SK-N-SH (cell line): ENCODE results near the gene TMEM116. TPM values are rescaled to one million over a fixed set of nuclear protein-coding genes. Genes with fewer than 3 reads are reported as not detected.

Experiments used
- CTCF ChIA-PET: fragments of 300-600, 350-600 bp; formaldehyde crosslinking; extraction: SDS; loops from one replicate; lab custom pipeline; 2021; lab: Yijun Ruan, JAX
- POLR2A ChIA-PET: fragments of 350-600 bp; sonication (Branson Sonifier 250); formaldehyde crosslinking; extraction: SDS; loops from one replicate; lab custom pipeline; 2020; ENCODE audit warnings: antibody characterized with exemption, inconsistent platforms; lab: Yijun Ruan, JAX
- DNase-seq: peaks from one replicate; pipeline ENCODE4 v3.0.0; 2012
- H2AFZ ChIP-seq: fragments of 200-600 bp; sonication (generic); 2 replicates; pipeline ENCODE4 v1.8.1; 2016; ENCODE audit warnings: antibody characterized with exemption, mild to moderate bottlenecking, low read depth
- H3F3A ChIP-seq: fragments of 200-600 bp; sonication (generic); replicated peaks from 2 replicates; pipeline ENCODE3; 2016; ENCODE audit warnings: antibody characterized with exemption, mild to moderate bottlenecking; ENCODE audit not compliant: insufficient read depth
- H3K27ac ChIP-seq, 2 experiments: fragments of 200-500 bp in 1 of 2; fragments of 200-600 bp in 1 of 2; sonication (Bioruptor generic) in 1 of 2; sonication (generic), shearing (Covaris generic) in 1 of 2; 2 replicates each; pipeline versions ENCODE4 v1.5.1 to v1.6.1; 2014 to 2016; ENCODE audit warnings: low read depth in 2 of 2, inconsistent platforms in 1 of 2, low read length in 1 of 2, mild to moderate bottlenecking in 1 of 2, mixed read lengths in 1 of 2
- H3K27me3 ChIP-seq: fragments of 200-600 bp; sonication (generic), shearing (Covaris generic); 2 replicates; pipeline ENCODE4 v1.6.1; 2016; ENCODE audit warnings: mixed run types; ENCODE audit not compliant: insufficient read depth
- H3K36me3 ChIP-seq, 2 experiments: fragments of 200-500 bp in 1 of 2; fragments of 200-600 bp in 1 of 2; sonication (Bioruptor generic) in 1 of 2; sonication (generic) in 1 of 2; replicated peaks in 1 of 2; 2 replicates each; pipeline versions ENCODE3 to v1.5.1; 2014 to 2016; ENCODE audit warnings: low read length in 1 of 2, mild to moderate bottlenecking in 1 of 2; ENCODE audit not compliant: insufficient read depth in 2 of 2, control insufficient read depth in 1 of 2
- H3K4me1 ChIP-seq, 2 experiments: fragments of 200-500 bp in 1 of 2; fragments of 200-600 bp in 1 of 2; sonication (Bioruptor generic) in 1 of 2; sonication (generic), shearing (Covaris generic) in 1 of 2; 2 replicates each; pipeline versions ENCODE4 v1.5.1 to v1.6.1; 2014 to 2016; ENCODE audit warnings: low read depth in 1 of 2, low read length in 1 of 2, mixed run types in 1 of 2; ENCODE audit not compliant: insufficient read depth in 2 of 2, control insufficient read depth in 1 of 2
- H3K4me2 ChIP-seq: fragments of 200-600 bp; sonication (generic), shearing (Covaris generic); 2 replicates; pipeline ENCODE4 v1.6.1; 2017; ENCODE audit warnings: mixed run types
- H3K4me3 ChIP-seq, 2 experiments: fragments of 200-500 bp in 1 of 2; fragments of 200-600 bp in 1 of 2; sonication (Bioruptor generic) in 1 of 2; sonication (generic), shearing (Covaris generic) in 1 of 2; 2 replicates each; pipeline versions ENCODE4 v1.5.1 to v1.8.1; 2014 to 2016; ENCODE audit warnings: low read depth in 2 of 2, inconsistent platforms in 1 of 2, low read length in 1 of 2, mild to moderate bottlenecking in 1 of 2, mixed read lengths in 1 of 2, moderate library complexity in 1 of 2
- H3K79me2 ChIP-seq: fragments of 200-600 bp; sonication (generic); 2 replicates; pipeline ENCODE4 v1.8.1; 2017; ENCODE audit warnings: mild to moderate bottlenecking; ENCODE audit not compliant: insufficient read depth
- H3K9ac ChIP-seq: fragments of 200-600 bp; sonication (generic); 2 replicates; pipeline ENCODE4 v1.6.1; 2017; ENCODE audit warnings: mixed run types
- H3K9me2 ChIP-seq: fragments of 200-600 bp; sonication (generic); 2 replicates; pipeline ENCODE4 v1.6.1; 2017; ENCODE audit warnings: mixed run types
- H3K9me3 ChIP-seq: fragments of 200-600 bp; sonication (generic); 2 replicates; pipeline ENCODE4 v1.6.1; 2017; ENCODE audit warnings: mixed run types, mild to moderate bottlenecking, moderate library complexity
- H4K20me1 ChIP-seq: fragments of 200-600 bp; sonication (generic); 2 replicates; pipeline ENCODE4 v1.6.1; 2017; ENCODE audit warnings: mild to moderate bottlenecking, mixed run types; ENCODE audit not compliant: insufficient read depth
- CHD2 ChIP-seq: fragments of 150-350 bp; IDR thresholded peaks from 2 replicates; pipeline ENCODE4 v1.6.1; 2018; ENCODE audit warnings: low read length; ENCODE audit not compliant: partially characterized antibody
- EP300 ChIP-seq, 2 experiments: IDR thresholded peaks; 2 replicates each; pipeline versions ENCODE4 v1.4.0 to v1.6.1; 2012; ENCODE audit warnings: borderline replicate concordance in 1 of 2, low read depth in 1 of 2, low read length in 1 of 2
- FOSL2 ChIP-seq: IDR thresholded peaks from 2 replicates; pipeline ENCODE4 v1.4.0; 2012; ENCODE audit warnings: low read depth, mild to moderate bottlenecking, moderate library complexity, borderline replicate concordance
- FOXJ3 ChIP-seq: sonication (generic); formaldehyde crosslinking; IDR thresholded peaks from 2 replicates; pipeline ENCODE4 v1.5.1; 2020; ENCODE audit warnings: mild to moderate bottlenecking, missing genetic modification reagents
- GATA2 ChIP-seq: sonication (generic); formaldehyde crosslinking; IDR thresholded peaks from 2 replicates; pipeline ENCODE4 v1.5.0; 2020; ENCODE audit warnings: mild to moderate bottlenecking, missing genetic modification reagents
- JUND ChIP-seq: IDR thresholded peaks from 2 replicates; pipeline ENCODE4 v1.4.0; 2012
- MXI1 ChIP-seq: IDR thresholded peaks from 2 replicates; pipeline ENCODE4 v1.6.1; 2012; ENCODE audit warnings: mild to moderate bottlenecking, low read depth, low read length, improper control_type of control experiment
- NFIC ChIP-seq: IDR thresholded peaks from 2 replicates; pipeline ENCODE4 v1.4.0; 2012; ENCODE audit warnings: borderline replicate concordance
- NRF1 ChIP-seq: IDR thresholded peaks from 2 replicates; pipeline ENCODE4 v1.6.1; 2012; ENCODE audit warnings: low read depth, mild to moderate bottlenecking, low read length
- RFX5 ChIP-seq: IDR thresholded peaks from 2 replicates; pipeline ENCODE4 v1.6.1; 2012; ENCODE audit warnings: mild to moderate bottlenecking, improper control_type of control experiment, low read length
- RXRA ChIP-seq: IDR thresholded peaks from 2 replicates; pipeline ENCODE4 v1.4.0; 2012; ENCODE audit warnings: low read depth, mild to moderate bottlenecking, borderline replicate concordance
- SIN3A ChIP-seq: IDR thresholded peaks from 2 replicates; pipeline ENCODE4 v1.6.1; 2012; ENCODE audit warnings: low read depth, mild to moderate bottlenecking, low read length, moderate library complexity, borderline replicate concordance
- TCF12 ChIP-seq: IDR thresholded peaks from 2 replicates; pipeline ENCODE4 v1.4.0; 2012
- TEAD4 ChIP-seq: IDR thresholded peaks from 2 replicates; pipeline ENCODE4 v1.4.0; 2012; ENCODE audit warnings: mild to moderate bottlenecking, borderline replicate concordance; ENCODE audit not compliant: insufficient read depth
- YY1 ChIP-seq: IDR thresholded peaks from 2 replicates; pipeline ENCODE4 v1.4.0; 2012; ENCODE audit warnings: low read depth, mild to moderate bottlenecking
- WGBS: methylation state at CpG from one replicate; pipeline ENCODE4 v1.1.6; 2017; ENCODE audit warnings: low lambda C conversion rate; 5-methylcytosine and 5-hydroxymethylcytosine counted together
- polyA plus RNA-seq, 3 experiments: library from polyadenylated mRNA; depleted of rRNA; stranded (reverse); fragments of >200 nt; gene quantifications; 2 replicates each; pipeline ENCODE4 v1.2.3, GENCODE V29; 2012
- TF ChIP-seq, protein P1 (sequence below): fragments of 150-350 bp; IDR thresholded peaks from 2 replicates; pipeline ENCODE4 v1.6.1; 2017; ENCODE audit warnings: antibody characterized with exemption, low read length, low read depth, borderline replicate concordance
- TF ChIP-seq, protein P2 (sequence below): IDR thresholded peaks from 2 replicates; pipeline ENCODE4 v1.4.0; 2012; ENCODE audit warnings: low read depth, borderline replicate concordance
- TF ChIP-seq, protein P3 (sequence below): IDR thresholded peaks from 2 replicates; pipeline ENCODE4 v1.4.0; 2012; ENCODE audit warnings: low read depth, borderline replicate concordance

TMEM116 gene
- polyA plus RNA-seq, 1 of the 3 experiments (the other 2 are of a cell fraction) = 7.9 TPM

DNA sequence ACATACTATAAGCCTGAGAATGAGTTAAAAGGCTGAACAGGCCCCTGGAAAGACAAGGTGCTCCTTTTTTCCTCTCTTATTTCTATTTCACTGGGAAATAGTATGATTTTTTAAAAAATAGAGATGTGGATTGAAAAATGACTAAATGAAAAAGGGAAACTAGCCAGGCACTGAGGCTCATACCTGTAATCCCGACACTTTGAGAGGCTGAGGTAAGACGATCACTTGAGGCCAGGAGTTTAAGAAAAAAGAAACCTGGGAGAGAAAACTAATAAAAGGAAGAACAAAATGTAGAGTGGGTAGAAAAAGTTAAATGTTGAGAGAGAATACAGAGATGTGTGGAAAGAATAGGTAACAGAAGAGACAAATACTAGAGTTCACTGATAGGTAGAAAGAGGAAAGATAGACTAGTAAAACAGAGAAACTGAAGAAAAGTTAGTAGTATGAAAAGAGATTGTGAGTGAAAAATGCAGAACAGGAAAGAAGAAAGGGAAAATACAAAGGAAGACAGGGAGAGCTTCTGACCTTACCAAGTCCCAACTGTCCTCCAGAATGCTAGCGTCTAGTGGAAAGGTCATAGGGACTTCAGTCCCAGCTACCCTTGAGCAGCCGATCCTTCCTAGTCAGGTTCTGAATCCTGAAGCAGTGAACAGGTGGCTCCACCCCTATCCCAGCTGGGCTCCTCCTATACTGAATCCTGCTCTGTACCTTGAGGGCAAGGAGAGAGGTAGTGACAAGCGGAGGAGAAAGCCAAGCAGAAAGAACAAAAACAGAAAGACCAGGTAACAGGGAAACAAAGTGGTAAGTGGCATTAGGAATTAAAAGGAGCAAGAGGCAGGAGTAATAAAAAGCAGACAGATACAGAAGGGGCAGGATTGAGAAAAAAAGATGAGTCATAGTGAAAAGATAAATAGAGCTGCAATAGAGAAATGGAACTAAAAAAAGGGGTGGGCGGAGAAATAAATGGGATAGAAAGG is 7.3 kb downstream of the TMEM116 start:
- Histone ChIP-seq H3K9ac (no peak overlapping the region), H3K4me3 (no peak overlapping the region), H3K9me2 (no peaks in the 10 kb centered on the region), H3K36me3 (no peaks in the 10 kb centered on the region), H2AFZ (no peak overlapping the region), H3K79me2 (no peaks in the 10 kb centered on the region), H4K20me1 (no peaks in the 10 kb centered on the region), H3K4me1 (peaks cover 0 to 3% of the 10 kb centered on the region in 2 experiments; a peak in 1 of 4 replicates), H3K27ac (no peak overlapping the region)
- DNase-seq = no peak
- ChIA-PET POLR2A (no interaction called here), CTCF (no interaction called here)
- 88% methylated on average over 6 of the region's 6 CpGs for WGBS
- TF ChIP-seq SIN3A = no peak
- TF ChIP-seq GATA2 (CRISPR knock-in tag) = no peak
- no peak for TF ChIP-seq CHD2
- TF ChIP-seq NRF1 = no peak
- TF ChIP-seq FOSL2 = 0 out of 2 replicates have a peak, but pooled peaks have one; percentile 12
- TF ChIP-seq, all 33 proteins: peak for 1
- no peaks in the 10 kb centered on the region for H3K27me3 ChIP-seq
- peak overlapping the region; percentile 17; the same call in 1 of the 2 replicates for H3K4me2 ChIP-seq
- H3K9me3 ChIP-seq = no peaks in the 10 kb centered on the region
- peaks cover 3% of the 10 kb centered on the region for H3F3A ChIP-seq

DNA sequence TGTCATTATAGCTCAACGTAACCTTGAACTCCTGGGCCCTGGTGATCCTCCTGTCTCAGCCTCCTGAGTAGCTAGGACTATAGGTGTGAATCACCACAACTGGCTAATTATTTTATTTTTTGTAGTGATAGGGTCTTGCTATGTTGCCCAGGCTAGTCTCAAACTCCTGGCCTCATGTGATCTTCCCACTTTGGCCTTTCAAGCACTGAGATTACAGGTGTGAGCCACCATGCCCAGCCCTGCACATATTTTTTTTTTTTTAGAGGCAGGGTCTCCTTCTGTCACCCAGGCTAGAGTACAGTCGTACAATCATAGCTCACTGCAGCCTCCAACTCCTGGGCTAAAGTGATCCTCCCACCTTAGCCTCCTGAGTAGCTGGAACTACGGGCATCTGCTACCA is 8.9 kb downstream of the TMEM116 start:
- Histone ChIP-seq H3K27ac (no peak overlapping the region), H3K27me3 (no peaks in the 10 kb centered on the region), H2AFZ (no peak overlapping the region), H3F3A (peaks cover 3% of the 10 kb centered on the region), H3K9me3 (no peaks in the 10 kb centered on the region), H3K4me1 (peaks cover 0 to 3% of the 10 kb centered on the region in 2 experiments; a peak in 1 of 4 replicates), H4K20me1 (no peaks in the 10 kb centered on the region), H3K9me2 (no peaks in the 10 kb centered on the region), H3K36me3 (no peaks in the 10 kb centered on the region), H3K4me3 (no peak overlapping the region), H3K4me2 (no peak overlapping the region), H3K9ac (no peak overlapping the region), H3K79me2 (no peaks in the 10 kb centered on the region)
- TF ChIP-seq TEAD4 = no peak
- TF ChIP-seq RXRA = no peak
- no peak for TF ChIP-seq GATA2 (CRISPR knock-in tag)
- TF ChIP-seq, protein P1, sequence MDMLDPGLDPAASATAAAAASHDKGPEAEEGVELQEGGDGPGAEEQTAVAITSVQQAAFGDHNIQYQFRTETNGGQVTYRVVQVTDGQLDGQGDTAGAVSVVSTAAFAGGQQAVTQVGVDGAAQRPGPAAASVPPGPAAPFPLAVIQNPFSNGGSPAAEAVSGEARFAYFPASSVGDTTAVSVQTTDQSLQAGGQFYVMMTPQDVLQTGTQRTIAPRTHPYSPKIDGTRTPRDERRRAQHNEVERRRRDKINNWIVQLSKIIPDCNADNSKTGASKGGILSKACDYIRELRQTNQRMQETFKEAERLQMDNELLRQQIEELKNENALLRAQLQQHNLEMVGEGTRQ = no peak
- TF ChIP-seq EP300 (IDR thresholded peaks at IDR 0.05; ENCODE audit: borderline replicate concordance in 1 of 2, low read depth in 1 of 2, low read length in 1 of 2) = no peak
- TF ChIP-seq MXI1 = no peak
- no peak for TF ChIP-seq JUND
- no peak for TF ChIP-seq TCF12
- TF ChIP-seq RFX5 = no peak
- TF ChIP-seq NRF1 = no peak
- TF ChIP-seq, protein P2, sequence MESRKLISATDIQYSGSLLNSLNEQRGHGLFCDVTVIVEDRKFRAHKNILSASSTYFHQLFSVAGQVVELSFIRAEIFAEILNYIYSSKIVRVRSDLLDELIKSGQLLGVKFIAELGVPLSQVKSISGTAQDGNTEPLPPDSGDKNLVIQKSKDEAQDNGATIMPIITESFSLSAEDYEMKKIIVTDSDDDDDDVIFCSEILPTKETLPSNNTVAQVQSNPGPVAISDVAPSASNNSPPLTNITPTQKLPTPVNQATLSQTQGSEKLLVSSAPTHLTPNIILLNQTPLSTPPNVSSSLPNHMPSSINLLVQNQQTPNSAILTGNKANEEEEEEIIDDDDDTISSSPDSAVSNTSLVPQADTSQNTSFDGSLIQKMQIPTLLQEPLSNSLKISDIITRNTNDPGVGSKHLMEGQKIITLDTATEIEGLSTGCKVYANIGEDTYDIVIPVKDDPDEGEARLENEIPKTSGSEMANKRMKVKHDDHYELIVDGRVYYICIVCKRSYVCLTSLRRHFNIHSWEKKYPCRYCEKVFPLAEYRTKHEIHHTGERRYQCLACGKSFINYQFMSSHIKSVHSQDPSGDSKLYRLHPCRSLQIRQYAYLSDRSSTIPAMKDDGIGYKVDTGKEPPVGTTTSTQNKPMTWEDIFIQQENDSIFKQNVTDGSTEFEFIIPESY = no peak
- no peak for TF ChIP-seq FOXJ3
- TF ChIP-seq YY1 = no peak
- no peak for TF ChIP-seq NFIC
- TF ChIP-seq, protein P3, sequence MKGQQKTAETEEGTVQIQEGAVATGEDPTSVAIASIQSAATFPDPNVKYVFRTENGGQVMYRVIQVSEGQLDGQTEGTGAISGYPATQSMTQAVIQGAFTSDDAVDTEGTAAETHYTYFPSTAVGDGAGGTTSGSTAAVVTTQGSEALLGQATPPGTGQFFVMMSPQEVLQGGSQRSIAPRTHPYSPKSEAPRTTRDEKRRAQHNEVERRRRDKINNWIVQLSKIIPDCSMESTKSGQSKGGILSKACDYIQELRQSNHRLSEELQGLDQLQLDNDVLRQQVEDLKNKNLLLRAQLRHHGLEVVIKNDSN = no peak
- POLR2A ChIA-PET = no interaction called here
- 94% methylated on average over 3 of the region's 3 CpGs for WGBS
- no peak for DNase-seq
- CTCF ChIA-PET = no interaction called here
